ENCODE results near the gene SHISA9. TPM values are rescaled to one million over a fixed set of nuclear protein-coding genes. Genes with fewer than 3 reads are reported as not detected.

Gene SHISA9
- total RNA-seq, 3 donors from 2014 or later (not counting 1 experiment from before 2014, with no cell fraction given): 0.05 TPM; not detected in 2

DNA sequence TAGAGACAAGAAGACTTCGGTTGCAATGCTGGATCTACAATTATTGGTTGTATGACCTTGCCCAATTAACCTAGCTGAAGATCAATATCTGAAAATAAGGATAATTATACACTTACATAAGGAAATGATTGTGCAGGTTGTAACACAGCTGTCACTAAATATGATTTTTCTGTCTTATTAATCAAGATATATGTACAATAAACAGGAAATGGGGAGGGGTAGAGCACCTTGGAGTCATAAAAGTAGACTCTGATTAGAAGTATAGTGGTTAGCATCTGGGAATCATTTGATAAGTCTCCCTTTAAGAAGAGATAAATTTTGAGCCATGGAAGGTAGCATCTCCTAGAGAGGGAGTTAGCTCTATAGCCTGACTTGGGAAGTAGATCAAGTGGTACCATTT, 369.2 kb downstream of the SHISA9 start:
- intact Hi-C loops (cut with micrococcal nuclease): no loop called here
- no peak for TF ChIP-seq CTCF (IDR thresholded peaks at IDR 0.05)

GRCh38 chr16:13289515-13289914, 388.1 kb downstream of the SHISA9 start:
- H3K9me3 Mint-ChIP-seq: peaks cover 10 to 16% of the 10 kb centered on the region in 2 donors
- no peaks in the 10 kb centered on the region for H3K27me3 Mint-ChIP-seq (ENCODE audit: low read depth in 2 of 2)
- no peak for TF ChIP-seq CTCF (IDR thresholded peaks at IDR 0.05)
- no peak overlapping the region for H3K4me3 Mint-ChIP-seq
- ATAC-seq (no peak), DNase-seq (no peak)
- Histone ChIP-seq H3K27ac (ENCODE audit: low read length) (no peak overlapping the region), H3K9me3 (ENCODE audit: control insufficient read depth, insufficient read depth, low read length) (no peaks in the 10 kb centered on the region), H3K27me3 (ENCODE audit: control insufficient read depth, insufficient read depth, low read length) (no peaks in the 10 kb centered on the region), H3K4me3 (ENCODE audit: low read length) (no peak overlapping the region), H3K4me1 (ENCODE audit: control insufficient read depth, insufficient read depth, low read length) (no peaks in the 10 kb centered on the region), H3K36me3 (ENCODE audit: control insufficient read depth, insufficient read depth, low read length) (no peaks in the 10 kb centered on the region)
- no peaks in the 10 kb centered on the region for H3K36me3 Mint-ChIP-seq
- intact Hi-C loops (cut with micrococcal nuclease): no loop called here
- no peak overlapping the region for H3K27ac Mint-ChIP-seq
- H3K4me1 Mint-ChIP-seq: no peaks in the 10 kb centered on the region

More for the DNA sequence above, 369.2 kb downstream of the SHISA9 start:
- H3K4me1 ChIP-seq (ENCODE audit: control insufficient read depth, insufficient read depth, low read length): no peaks in the 10 kb centered on the region
- Mint-ChIP-seq H3K27me3 (ENCODE audit: low read depth in 2 of 2) (peaks cover 0 to 3% of the 10 kb centered on the region in 2 donors), H3K9me3 (peaks cover 2 to 3% of the 10 kb centered on the region in 2 donors), H3K27ac (no peak overlapping the region), H3K4me1 (no peaks in the 10 kb centered on the region), H3K36me3 (no peaks in the 10 kb centered on the region), H3K4me3 (no peak overlapping the region)
- no CpG with 5 or more reads among the region's 1 CpG for WGBS (ENCODE audit: insufficient coverage)
- ATAC-seq: no peak
- DNase-seq: no peak
- no peak overlapping the region for H3K4me3 ChIP-seq (ENCODE audit: low read length)
- H3K27me3 ChIP-seq (ENCODE audit: control insufficient read depth, insufficient read depth, low read length): no peaks in the 10 kb centered on the region
- H3K9me3 ChIP-seq (ENCODE audit: control insufficient read depth, insufficient read depth, low read length): no peaks in the 10 kb centered on the region
- H3K27ac ChIP-seq (ENCODE audit: low read length): no peak overlapping the region
- H3K36me3 ChIP-seq (ENCODE audit: control insufficient read depth, insufficient read depth, low read length): no peaks in the 10 kb centered on the region

Other genes with a start within 250 kb of the SHISA9 start
- gene CPPED1, start 97.7 kb upstream of the SHISA9 start, total RNA-seq: 10 to 100 TPM; 10.3 to 18.3 (median 16.4) TPM